NCI-H526 (cell line): ENCODE results near the gene MUC21.
A peak's percentile ranks its signal among the peaks of the same experiment; 100 is the strongest.
"Not testable (repeated sequence)": the region's sequence is repeated elsewhere in the genome, so short reads cannot be mapped to it uniquely, and the experiment has no call there.

ENCODE experiments used
- DNase-seq, 2 experiments: peaks; one replicate each; lab custom pipeline; 2025; lab: John Stamatoyannopoulos, UW

The MUC21 gene

DNA sequence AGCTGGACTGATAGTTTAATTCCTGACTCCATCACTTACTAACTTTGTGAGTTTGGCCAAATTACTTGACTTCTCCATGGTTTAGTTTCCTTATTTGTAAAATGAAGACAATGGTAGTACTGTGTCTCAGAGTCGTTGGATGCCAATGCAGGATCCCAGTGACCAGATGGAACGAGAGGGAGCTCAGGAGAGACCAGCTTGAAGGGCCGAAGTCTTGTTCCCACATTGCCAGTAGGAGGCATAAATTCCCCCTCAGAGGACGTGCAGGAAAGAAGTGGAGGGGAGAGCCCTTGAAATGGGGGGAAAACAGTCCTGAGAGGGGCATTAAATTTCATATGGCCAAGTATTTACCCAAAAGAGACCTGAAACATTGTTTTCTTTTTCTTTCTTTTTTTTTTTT lies 24.6 kb downstream of the MUC21 start:
- no peak for DNase-seq

DNA sequence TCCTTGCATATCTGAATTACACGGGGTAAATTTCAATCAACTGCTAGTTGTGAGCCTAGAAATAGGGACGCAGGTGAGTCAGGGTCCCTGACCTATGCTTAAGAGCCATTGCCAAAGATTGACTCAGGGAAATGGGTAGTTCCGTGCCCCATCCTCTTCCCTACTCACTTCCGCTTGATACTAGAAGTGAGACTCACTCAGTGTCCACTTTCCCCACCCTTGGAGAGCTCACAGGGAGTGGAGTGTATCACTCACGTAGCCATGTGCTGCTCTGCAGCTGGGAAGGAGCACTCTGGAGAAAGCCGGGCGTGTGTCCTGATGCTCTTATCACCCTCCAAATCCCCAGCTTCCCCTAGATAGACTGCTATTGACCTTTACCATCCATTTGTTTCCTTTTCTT lies 26.2 kb downstream of the MUC21 start:
- DNase-seq: no peak

DNA sequence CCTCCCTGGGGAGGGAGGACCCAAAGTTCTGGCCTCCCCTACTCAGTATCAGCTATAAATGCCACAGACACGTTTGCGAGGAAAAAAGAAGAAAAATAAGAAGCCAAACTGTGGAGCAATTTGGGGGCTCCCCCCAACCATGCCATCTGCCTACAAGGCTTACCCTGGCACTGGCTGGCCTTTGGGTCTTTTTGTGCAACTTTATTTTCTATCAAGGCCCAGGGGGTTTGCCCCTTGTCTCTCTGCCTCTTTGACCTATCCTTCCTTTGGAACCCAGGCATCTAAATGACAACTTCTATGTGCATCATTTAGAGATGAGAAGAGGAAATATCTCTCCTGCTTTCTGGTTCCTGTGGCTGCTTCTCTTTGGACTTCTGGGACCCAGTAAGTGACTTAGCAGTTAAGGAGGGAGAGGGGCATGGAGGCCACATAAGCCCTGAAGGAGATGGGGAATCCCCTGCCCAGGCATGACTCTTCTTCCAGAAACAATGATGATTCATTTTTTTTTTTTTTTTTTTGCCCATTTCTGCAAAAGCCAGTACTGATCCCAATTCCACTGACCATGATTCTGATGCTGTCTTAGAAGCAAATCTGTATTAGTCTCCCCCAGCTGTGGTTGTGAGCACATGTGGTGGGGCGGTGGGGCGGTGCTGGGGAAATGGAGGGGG lies 27.0 kb downstream of the MUC21 start, which contains the start of gene MUC22:
TSS of gene MUC22 (plus strand) at position 82 of the 668 bp plus-strand sequence. CDS start at position 315, 233 bp downstream.
- DNase-seq: no peak

DNA sequence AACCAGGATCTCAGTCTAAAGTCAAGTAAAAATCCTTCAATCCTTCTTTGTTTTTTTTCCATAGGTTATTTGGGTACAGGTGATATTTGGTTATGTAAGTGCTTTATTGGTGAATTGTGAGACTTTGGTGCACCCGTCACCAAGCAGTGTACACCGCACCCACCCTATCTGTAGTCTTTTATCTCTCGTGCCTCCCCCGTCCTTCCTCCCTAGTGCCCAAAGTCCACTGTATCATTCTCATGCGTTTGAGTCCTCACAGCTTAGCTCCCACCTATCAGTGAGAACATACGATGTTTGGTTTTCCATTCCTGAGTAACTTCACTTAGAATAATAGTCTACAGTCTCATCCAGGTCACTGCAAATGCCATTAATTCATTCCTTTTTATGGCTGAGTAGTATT lies 27.6 kb downstream of the MUC21 start:
- DNase-seq: no peak

DNA sequence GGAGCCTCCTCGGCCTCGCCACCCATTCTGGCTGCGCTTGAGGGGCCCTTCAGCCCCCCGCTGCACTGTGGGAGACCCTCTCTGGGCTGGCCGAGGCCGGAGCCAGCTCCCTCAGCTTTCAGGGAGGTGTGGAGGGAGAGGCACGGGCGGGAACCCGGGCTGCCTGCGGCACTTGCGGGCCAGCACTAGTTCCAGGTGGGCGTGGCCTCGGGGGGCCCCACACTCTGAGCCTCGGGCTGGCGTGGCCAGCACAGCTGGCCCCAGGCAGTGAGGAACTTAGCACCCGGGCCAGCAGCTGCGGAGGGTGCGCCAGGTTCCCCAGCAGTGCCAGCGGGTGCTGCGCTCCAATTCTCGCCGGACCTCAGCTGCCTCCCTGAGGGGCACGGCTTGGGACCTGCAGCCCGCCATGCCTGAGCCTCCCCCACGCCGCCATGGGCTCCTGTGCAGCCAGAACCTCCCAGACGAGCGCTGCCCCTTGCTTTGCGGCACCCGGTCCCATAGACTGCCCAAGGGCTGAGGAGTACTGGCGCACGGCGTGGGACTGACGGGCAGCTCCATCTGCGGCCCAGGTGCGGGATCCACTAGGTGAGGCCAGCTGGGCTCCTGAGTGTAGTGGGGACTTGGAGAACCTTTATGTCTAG lies 33.3 kb downstream of the MUC21 start:
- no peak for DNase-seq

DNA sequence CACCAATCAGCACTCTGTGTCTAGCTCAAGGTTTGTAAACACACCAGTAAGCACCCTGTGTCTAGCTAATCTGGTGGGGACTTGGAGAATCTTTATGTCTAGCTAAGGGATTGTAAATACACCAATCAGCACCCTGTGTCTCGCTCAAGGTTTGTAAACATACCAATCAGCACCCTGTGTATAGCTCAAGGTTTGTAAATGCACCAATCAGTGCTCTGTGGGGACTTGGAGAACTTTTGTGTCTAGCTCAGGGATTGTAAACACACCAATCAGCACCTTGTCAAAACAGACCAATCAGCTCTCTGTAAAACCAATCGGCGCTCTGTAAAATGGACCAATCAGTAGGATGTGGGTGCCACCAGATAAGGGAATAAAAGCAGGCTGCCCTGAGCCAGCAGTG lies 33.9 kb downstream of the MUC21 start:
- not testable (repeated sequence) for DNase-seq

DNA sequence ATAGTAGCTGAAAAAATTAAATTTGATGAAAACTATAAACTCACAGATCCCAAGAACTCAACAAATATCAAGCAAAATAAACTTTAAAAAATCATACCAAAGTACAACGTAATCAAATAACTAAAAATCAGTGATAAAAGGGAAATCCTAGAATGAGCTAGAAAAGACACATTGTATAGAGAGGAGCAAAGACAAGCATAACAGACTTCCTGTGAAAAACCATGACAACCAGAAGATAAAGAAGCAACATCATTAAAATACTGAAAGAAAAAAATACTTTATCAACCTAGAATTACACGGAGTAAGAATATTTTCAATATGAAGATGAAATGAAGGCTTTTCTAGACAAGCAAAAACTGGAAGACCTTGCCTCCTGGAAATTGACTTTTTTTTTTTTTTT lies 36.5 kb downstream of the MUC21 start:
- no peak for DNase-seq

DNA sequence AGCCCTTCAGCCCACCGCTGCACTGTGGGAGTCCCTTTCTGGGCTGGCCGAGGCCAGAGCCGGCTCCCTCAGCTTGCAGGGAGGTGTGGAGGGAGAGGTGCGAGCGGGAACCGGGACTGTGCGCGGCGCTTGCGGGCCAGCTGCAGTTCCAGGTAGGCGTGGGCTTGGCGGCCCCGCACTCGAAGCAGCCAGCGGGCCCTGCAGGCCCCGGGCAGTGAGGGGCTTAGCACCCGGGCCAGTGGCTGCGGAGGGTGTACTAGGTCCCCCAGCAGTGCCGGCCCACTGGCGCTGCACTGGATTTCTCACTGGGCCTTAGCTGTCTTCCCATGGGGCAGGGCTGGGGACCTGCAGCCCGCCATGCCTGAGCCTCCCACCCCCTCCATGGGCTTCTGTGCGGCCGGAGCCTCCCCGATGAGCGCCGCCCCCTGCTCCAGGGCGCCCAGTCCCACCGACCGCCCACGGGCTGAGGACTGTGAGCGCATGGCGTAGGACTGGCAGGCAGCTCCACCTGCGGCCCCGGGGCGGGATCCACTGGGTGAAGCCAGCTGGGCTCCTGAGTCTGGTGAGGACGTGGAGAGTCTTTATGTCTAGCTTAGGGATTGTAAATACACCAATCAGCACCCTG lies 37.2 kb downstream of the MUC21 start:
- DNase-seq: peak in 1 of 2 experiments; percentile 15

DNA sequence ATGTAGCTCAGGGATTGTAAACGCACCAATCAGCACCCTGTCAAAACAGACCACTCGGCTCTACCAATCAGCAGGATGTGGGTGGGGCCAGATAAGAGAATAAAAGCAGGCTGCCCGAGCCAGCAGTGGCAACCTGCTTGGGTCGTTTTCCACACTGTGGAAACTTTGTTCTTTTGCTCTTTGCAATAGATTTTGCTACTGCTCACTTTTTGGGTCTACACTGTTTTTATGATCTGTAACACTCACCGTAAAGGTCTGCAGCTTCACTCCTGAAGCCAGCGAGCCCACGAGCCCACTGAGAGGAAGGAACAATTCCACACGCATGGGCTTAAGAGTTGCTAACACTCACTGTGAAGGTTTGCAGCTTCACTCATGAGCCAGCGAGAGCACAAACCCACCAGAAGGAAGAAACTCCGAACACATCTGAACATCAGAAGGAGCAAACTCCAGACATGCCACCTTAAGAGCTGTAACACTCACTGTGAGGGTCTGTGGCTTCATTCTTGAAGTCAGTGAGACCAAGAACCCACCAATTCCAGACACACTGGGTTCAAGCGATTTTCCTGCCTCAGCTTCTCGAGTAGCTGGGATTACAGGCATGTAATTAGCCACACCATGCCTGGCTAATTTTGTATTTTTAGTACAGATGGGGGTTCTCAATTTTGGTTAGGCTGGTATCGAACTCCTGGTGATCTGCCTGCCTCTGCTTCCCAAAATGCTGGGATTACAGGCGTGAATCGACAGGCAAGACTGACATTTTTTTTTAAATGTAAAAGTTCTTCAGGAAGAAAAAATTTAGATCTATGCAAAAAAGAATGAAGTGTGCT lies 38.4 kb downstream of the MUC21 start:
- DNase-seq: not testable (repeated sequence)

DNA sequence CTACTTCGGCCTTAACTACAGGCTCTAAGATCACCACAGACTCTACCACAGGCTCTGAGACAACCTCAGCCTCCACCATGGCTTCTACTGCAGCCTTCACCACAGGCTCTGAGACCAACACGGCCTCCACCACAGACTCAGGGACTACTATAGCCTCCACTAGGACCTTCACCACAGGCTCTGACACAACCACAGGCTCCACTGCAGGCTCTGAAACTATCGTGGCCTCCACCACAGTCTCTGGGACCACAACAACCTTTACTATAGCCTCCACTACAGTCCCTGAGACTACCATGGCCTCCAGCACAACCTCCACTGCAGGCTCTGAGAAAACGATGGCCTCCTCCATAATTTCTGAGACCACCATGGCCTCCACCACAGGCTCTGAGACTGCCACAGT lies 42.1 kb downstream of the MUC21 start:
- DNase-seq: no peak

DNA sequence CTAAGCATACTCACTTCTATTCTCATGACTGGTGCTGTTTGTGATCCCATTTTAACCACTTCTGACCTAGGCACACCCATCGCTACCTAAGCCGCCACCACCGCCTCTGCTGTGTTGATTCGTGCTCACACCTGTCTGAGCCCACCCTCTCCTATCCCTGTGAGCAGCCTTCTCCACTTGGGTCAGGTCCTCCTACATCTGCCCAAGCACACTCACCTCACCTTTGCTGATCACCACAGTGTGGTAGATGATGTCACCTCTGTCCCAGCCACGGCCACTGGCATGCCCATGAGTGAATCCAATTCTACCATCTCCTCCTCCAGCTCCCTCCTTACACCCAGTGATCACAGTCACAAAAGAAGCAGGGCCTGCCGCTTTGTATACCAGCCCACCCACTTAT lies 47.6 kb downstream of the MUC21 start:
- no peak for DNase-seq

DNA sequence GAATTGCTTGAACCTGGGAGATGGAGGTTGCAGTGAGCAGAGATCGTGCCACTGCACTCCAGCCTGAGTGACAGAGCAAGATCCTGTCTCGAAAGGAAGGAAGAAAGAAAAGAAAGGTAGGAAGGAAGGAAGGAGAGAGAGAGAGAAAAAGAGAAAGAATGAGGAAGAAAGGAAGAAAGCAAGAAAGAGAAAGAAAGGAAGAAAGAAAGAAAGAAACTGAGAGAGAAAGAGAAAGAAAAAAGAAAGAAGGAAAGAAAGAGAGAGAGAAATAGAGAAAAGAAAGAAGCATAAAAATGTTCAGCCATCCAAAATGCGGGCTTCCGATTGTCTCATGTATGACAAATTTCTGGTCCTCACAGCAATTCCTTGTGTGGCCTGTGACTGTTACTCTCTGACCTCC lies 49.6 kb downstream of the MUC21 start:
- DNase-seq: no peak

DNA sequence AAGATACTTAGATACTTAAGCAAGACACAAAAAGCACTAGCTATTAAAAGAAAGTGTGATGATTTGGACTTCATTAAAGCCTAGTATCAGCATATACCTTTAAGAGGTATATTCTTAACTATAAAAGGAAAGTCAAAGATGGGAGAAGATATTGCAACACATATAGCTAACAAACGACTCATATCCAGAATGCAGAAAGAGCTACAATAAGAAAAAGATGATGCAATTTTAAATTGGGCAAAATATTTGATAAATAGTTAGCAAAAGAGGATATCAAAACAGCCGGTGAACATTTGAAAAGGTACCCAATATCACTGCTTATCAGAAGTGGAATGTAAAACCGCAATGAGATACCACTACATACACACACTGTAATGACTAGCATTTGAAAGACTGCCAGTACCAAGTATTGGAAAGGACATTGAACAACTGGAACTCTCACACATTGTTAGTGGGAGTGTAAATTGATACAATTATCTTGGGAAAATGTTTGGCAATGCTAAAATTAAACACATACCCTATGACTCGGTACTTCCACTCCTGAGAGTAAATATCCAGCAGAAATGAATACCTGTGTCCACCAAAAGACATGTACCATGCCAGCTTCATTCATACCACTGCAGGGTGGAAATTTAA lies 52.5 kb downstream of the MUC21 start:
- DNase-seq: no peak

DNA sequence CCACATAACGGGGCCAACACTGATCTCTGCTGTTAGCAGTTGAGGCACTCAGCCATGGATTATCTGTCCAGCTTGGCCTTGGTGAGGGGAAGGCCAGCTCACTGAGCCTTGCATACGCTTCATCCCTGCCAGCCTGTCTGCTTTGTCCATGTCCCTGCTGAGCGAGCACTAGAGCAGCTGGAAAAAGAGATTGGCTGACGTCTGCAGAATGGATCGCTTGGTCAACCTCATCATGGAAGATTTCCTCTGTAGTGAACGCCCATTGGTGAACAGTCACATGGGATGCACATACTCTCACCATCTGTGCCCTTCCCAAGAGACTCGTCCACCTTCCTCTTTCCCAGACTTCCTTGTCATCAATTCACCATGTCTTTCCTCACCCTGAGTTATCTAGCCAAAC lies 53.7 kb downstream of the MUC21 start:
- no peak for DNase-seq

DNA sequence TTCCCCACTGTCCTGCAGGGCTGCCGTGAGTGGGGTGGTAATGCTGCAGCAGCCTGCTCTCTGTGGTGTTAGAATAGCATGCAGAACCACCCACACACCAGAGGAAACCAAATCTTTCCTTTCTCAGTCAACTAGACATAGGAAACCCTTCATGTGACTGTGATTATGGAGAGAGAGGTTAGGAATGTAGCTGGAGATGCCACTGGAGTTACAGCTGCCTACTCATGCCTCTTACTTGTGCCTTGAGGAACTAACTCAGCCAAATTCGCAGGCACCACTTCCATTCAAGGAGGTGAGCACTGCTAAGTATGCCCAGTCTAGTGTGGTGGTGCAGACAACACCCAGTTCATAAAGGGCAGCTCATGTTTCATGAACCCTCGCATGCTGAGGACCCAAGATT lies 54.2 kb downstream of the MUC21 start:
- DNase-seq: no peak

DNA sequence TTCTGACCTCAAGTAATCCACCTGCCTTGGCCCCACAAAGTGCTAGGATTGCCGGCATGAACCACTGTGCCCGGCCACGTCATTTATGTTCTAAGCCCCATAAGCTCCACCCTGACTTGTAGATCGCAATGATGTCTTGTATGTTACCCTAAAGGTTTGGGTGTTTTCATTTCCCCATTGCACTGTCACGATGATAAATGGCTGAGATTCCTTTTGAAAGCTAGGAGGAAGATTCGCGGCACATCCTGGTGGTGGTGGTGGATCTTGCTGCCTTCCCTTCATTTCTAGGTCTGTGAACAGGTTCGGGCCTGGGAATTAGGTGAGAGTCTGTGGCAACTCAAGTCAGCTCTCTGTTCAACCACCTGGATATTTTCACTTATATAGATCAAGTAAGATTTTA lies 55.0 kb downstream of the MUC21 start:
- DNase-seq: no peak
